SU-DHL-6 (cell line): ENCODE measurements around the gene SLC37A3.

Experiments
- H2AFZ ChIP-seq: fragments of 200-600 bp; sonication (generic); 2 replicates; pipeline ENCODE4 v1.6.1; 2014; ENCODE audit warnings: low read depth, mild to moderate bottlenecking, moderate library complexity, mixed read lengths, antibody characterized with exemption, low read length; ENCODE audit not compliant: severe bottlenecking
- H3F3A ChIP-seq: fragments of 200-600 bp; shearing (Covaris generic); 2 replicates; pipeline ENCODE4 v1.6.0; 2016; ENCODE audit warnings: antibody characterized with exemption, mild to moderate bottlenecking; ENCODE audit not compliant: insufficient read depth
- H3K27ac ChIP-seq: fragments of 200-600 bp; sonication (generic); 2 replicates; pipeline ENCODE4 v1.5.1; 2016; ENCODE audit warnings: low read depth, mild to moderate bottlenecking, low read length, moderate library complexity, mixed read lengths
- H3K27me3 ChIP-seq: fragments of 200-600 bp; sonication (generic), shearing (Covaris generic); 2 replicates; pipeline ENCODE4 v1.6.0; 2014; ENCODE audit warnings: mild to moderate bottlenecking, low read length
- H3K36me3 ChIP-seq: fragments of 200-600 bp; sonication (generic); 2 replicates; pipeline ENCODE4 v1.6.1; 2014; ENCODE audit warnings: mild to moderate bottlenecking, low read length, mixed read lengths
- H3K4me2 ChIP-seq: fragments of 300-600, 200-600 bp; shearing (Covaris generic), sonication (generic); 2 replicates; pipeline ENCODE4 v1.6.0; 2014; ENCODE audit warnings: low read length, low read depth, mild to moderate bottlenecking; ENCODE audit not compliant: poor library complexity, severe bottlenecking
- H3K4me3 ChIP-seq: fragments of 200-600 bp; sonication (generic); 2 replicates; pipeline ENCODE4 v1.5.1; 2014; ENCODE audit warnings: antibody characterized with exemption, low read length, mild to moderate bottlenecking, mixed read lengths; ENCODE audit not compliant: insufficient read depth, poor library complexity, severe bottlenecking
- H3K79me2 ChIP-seq: fragments of 200-600 bp; sonication (generic); 2 replicates; pipeline ENCODE4 v1.6.1; 2014; ENCODE audit warnings: mild to moderate bottlenecking, low read length, moderate library complexity; ENCODE audit not compliant: insufficient read depth
- H3K9ac ChIP-seq: fragments of 200-600 bp; sonication (generic); 2 replicates; pipeline ENCODE4 v1.7.0; 2014; ENCODE audit warnings: mild to moderate bottlenecking, low read length
- H3K9me2 ChIP-seq: fragments of 200-600 bp; sonication (generic); replicated peaks from 2 replicates; pipeline ENCODE4 v1.6.1; 2014; ENCODE audit warnings: low read length; ENCODE audit not compliant: insufficient read depth
- H3K9me3 ChIP-seq: fragments of 200-600 bp; sonication (generic); 2 replicates; pipeline ENCODE4 v1.6.1; 2014; ENCODE audit warnings: low read length, mixed read lengths; ENCODE audit not compliant: insufficient read depth
- H4K20me1 ChIP-seq: fragments of 200-600 bp; sonication (generic); 2 replicates; pipeline ENCODE4 v1.6.1; 2014; ENCODE audit warnings: low read depth, mild to moderate bottlenecking, antibody characterized with exemption, low read length, moderate library complexity, mixed read lengths
- EZH2phosphoT487 ChIP-seq: fragments of 200-600 bp; sonication (generic), shearing (Covaris generic); conservative IDR thresholded peaks from 2 replicates; pipeline ENCODE4 v1.6.1; 2018; ENCODE audit warnings: mild to moderate bottlenecking, antibody characterized with exemption, low read length, moderate library complexity, mixed read lengths
- TF ChIP-seq, protein P1 (sequence below): fragments of 200-600 bp; sonication (generic); IDR thresholded peaks from one replicate; pipeline ENCODE4 v1.5.1; 2017; ENCODE audit warnings: antibody characterized with exemption, mild to moderate bottlenecking, low read length, moderate library complexity; ENCODE audit not compliant: insufficient read depth, poor library complexity, severe bottlenecking

Gene SLC37A3

DNA sequence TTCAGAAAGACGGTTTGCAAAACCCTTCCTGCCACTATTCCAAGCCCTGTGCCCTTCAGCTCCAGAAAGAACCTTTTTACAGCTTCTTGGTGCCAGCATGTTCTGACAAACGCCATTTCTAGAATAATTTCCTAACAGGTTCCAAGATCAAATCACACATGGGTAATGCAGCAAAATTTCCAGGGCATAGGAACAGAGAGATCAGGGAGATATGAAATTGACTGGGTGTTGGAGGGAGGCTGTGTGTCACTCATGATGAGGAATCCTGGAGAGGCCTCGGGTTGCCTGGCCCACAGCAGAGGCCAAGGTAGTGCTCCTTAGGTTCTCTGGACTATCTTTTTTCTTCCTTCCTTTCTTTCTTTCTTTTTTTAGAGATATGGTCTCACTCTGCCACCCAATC, 35.1 kb upstream of the SLC37A3 start:
- Histone ChIP-seq H3K79me2 (no peaks in the 10 kb centered on the region), H3K9me2 (no peaks in the 10 kb centered on the region), H3K27ac (no peak overlapping the region), H3K36me3 (no peaks in the 10 kb centered on the region), H3K4me3 (no peak overlapping the region), H3F3A (no peaks in the 10 kb centered on the region), H3K27me3 (no peaks in the 10 kb centered on the region), H2AFZ (no peak overlapping the region), H4K20me1 (no peaks in the 10 kb centered on the region), H3K9me3 (no peaks in the 10 kb centered on the region), H3K4me2 (no peak overlapping the region), H3K9ac (no peak overlapping the region)
- TF ChIP-seq, protein P1, sequence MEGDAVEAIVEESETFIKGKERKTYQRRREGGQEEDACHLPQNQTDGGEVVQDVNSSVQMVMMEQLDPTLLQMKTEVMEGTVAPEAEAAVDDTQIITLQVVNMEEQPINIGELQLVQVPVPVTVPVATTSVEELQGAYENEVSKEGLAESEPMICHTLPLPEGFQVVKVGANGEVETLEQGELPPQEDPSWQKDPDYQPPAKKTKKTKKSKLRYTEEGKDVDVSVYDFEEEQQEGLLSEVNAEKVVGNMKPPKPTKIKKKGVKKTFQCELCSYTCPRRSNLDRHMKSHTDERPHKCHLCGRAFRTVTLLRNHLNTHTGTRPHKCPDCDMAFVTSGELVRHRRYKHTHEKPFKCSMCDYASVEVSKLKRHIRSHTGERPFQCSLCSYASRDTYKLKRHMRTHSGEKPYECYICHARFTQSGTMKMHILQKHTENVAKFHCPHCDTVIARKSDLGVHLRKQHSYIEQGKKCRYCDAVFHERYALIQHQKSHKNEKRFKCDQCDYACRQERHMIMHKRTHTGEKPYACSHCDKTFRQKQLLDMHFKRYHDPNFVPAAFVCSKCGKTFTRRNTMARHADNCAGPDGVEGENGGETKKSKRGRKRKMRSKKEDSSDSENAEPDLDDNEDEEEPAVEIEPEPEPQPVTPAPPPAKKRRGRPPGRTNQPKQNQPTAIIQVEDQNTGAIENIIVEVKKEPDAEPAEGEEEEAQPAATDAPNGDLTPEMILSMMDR, result no peak
- no peak for TF ChIP-seq EZH2phosphoT487

DNA sequence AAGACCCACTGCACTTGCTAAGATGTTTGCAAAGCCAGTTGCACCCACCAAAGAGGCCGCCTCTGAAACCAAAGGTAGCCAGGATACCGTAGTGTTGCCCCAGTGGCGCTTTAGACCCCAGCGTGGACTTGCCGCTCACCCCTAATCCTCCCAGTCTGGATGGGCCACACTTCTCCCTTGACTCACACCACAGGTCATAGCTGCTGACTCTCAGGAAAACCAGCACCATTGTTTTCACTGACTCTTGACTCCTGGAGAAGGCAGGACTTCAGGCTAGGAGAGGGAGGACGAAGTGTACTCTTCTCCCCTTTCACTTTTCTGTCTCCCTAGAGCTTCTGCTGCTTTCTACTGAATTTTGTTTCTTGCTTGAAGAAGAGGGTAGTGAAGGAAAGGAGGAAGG, 27.8 kb upstream of the SLC37A3 start:
- no peak overlapping the region for H3K4me2 ChIP-seq
- no peaks in the 10 kb centered on the region for H3K27me3 ChIP-seq
- H3K4me3 ChIP-seq, result no peak overlapping the region
- H3K9me2 ChIP-seq, result no peaks in the 10 kb centered on the region
- H3K9me3 ChIP-seq, result no peaks in the 10 kb centered on the region
- no peaks in the 10 kb centered on the region for H3K79me2 ChIP-seq
- H3F3A ChIP-seq, result no peaks in the 10 kb centered on the region
- no peak overlapping the region for H3K27ac ChIP-seq
- H4K20me1 ChIP-seq, result no peaks in the 10 kb centered on the region
- H3K36me3 ChIP-seq, result no peaks in the 10 kb centered on the region
- TF ChIP-seq, protein P1, result no peak
- no peak for TF ChIP-seq EZH2phosphoT487
- H2AFZ ChIP-seq, result no peak overlapping the region
- H3K9ac ChIP-seq, result no peak overlapping the region

DNA sequence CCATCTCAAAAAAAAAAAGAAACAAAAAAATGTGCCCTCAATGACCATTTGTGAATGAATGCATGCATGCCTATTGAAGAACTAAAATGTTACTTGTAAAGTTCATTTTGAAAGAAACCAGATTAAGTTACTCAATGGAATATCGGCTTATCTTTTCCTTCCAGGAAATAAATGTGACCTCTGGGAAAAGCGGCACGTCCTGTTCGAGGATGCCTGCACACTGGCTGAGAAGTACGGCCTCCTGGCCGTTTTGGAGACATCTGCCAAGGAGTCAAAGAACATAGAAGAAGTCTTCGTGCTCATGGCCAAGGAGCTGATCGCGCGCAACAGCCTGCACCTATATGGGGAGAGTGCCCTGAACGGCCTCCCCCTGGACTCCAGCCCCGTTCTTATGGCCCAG, 27.4 kb upstream of the SLC37A3 start:
- H4K20me1 ChIP-seq, result no peaks in the 10 kb centered on the region
- H3K9me2 ChIP-seq, result no peaks in the 10 kb centered on the region
- no peaks in the 10 kb centered on the region for H3F3A ChIP-seq
- H3K4me3 ChIP-seq, result no peak overlapping the region
- no peak overlapping the region for H3K9ac ChIP-seq
- no peak overlapping the region for H3K4me2 ChIP-seq
- no peaks in the 10 kb centered on the region for H3K27me3 ChIP-seq
- no peak for TF ChIP-seq EZH2phosphoT487
- TF ChIP-seq, protein P1, result no peak
- H3K79me2 ChIP-seq, result no peaks in the 10 kb centered on the region
- no peak overlapping the region for H2AFZ ChIP-seq
- no peaks in the 10 kb centered on the region for H3K36me3 ChIP-seq
- no peak overlapping the region for H3K27ac ChIP-seq
- H3K9me3 ChIP-seq, result no peaks in the 10 kb centered on the region

DNA sequence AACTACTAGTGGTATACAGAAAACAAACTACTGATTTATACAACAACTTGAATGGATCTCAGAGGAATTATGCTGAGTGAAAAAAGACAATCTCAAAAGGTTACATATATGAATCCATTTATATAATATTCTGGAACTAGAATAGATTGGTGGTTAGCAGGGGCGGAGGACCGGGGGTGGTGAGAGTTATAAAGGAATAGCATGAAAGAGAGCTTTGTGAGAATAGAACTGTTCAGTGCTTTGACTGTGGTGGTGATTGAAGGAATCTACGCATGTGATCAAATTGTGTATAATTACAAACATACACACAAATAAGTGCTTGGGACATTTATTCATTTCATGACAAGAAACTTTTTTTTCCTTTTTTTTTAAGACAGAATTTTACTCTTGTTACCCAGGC, 25.2 kb upstream of the SLC37A3 start:
- no peaks in the 10 kb centered on the region for H4K20me1 ChIP-seq
- no peak overlapping the region for H3K9ac ChIP-seq
- no peak overlapping the region for H2AFZ ChIP-seq
- no peaks in the 10 kb centered on the region for H3K9me3 ChIP-seq
- no peak overlapping the region for H3K4me2 ChIP-seq
- no peaks in the 10 kb centered on the region for H3K36me3 ChIP-seq
- no peaks in the 10 kb centered on the region for H3F3A ChIP-seq
- TF ChIP-seq, protein P1, result no peak
- no peak for TF ChIP-seq EZH2phosphoT487
- no peak overlapping the region for H3K27ac ChIP-seq
- no peaks in the 10 kb centered on the region for H3K79me2 ChIP-seq
- no peaks in the 10 kb centered on the region for H3K9me2 ChIP-seq
- no peak overlapping the region for H3K4me3 ChIP-seq
- H3K27me3 ChIP-seq, result no peaks in the 10 kb centered on the region
